GM18867 (cell line): ENCODE data around the gene ZDHHC9.

Experiments
- ATAC-seq: cut with Tn5 transposase; IDR thresholded peaks from one replicate; pipeline ENCODE4 v1.9.1; 2021; ENCODE audit warnings: mild to moderate bottlenecking, moderate library complexity; ENCODE audit not compliant: unreplicated experiment

The ZDHHC9 gene

DNA sequence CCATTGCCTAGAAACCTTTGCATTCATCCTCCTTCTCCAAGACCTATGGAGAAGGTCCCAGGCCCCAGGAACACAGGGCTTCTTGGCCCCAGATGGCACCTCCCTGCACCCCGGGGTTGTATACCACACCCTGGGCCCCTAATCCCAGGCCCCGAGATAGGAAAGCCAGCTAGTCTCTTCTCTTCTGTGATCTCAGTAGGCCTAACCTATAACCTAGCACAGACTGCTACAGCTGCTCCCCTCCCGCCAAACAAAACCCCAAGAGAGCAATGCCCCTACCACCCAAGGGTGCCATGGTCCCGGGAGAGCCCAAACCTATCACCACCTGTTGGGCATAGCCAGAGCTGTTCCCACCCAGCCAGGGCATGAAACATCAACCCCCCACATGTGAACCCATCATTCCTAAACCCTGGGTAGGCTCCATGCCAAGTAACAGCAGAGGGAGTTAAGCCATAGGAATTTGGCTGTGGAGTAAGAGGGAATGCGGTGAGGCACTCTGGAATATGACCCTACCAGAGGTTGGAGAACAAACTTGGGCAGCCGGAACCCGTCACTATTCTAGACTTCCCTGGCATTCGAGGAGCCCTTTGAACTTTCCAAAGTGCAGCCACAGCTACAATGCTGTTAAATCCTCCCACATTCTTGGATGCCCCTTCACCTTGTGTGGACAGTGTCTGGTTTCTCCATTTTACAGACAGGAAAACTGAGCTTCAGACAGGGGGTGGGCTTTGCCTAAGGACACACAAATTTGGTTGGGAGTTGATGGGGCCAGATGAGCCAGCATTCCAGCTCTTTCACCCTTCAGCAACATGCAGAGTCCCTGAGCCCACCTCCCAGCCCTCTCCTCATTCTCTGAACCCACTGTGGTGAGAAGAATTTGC lies 74.9 kb downstream of the ZDHHC9 start:
- no peak for ATAC-seq

DNA sequence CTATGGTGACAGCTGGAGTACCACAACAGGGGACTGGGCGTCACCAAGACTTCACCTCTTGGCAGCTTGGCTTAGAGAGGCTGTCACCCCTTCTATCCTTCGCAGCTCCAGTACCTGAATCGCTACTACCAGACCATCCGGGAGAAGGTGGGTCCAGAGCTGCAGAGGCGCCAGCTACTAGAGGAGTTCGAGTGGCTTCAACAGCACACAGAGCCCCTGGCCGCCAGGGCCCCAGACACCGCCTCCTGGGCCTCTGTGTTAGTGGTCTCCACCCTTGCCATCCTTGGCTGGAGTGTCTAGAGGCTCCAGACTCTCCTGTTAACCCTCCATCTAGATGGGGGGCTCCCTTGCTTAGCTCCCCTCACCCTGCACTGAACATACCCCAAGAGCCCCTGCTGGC lies 75.5 kb downstream of the ZDHHC9 start:
- ATAC-seq, result no peak

GRCh38 chrX:129763666-129764065 lies 80.0 kb downstream of the ZDHHC9 start:
- ATAC-seq, result no peak

DNA sequence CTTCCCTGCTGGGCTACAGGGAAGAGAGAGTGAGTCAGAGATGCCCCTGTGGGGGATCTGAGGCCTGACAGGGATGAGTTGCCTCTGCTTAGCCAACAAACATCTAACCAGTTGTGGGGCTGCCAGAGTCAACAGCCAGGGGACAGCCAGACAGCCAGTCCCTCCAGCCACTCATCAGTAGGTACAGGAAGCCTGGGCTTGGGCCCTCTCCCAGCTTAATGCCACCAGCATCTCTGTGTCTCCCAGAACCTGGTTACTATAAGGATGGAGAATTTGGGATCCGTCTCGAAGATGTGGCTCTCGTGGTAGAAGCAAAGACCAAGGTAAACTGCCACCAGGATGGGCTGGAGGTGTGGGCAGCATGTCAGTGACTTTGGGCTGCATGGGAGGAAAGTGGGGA lies 81.2 kb downstream of the ZDHHC9 start:
- ATAC-seq, result no peak

- ATAC-seq, result no peak
Observed at GRCh38 chrX:129761596-129761995, 82.1 kb downstream of the ZDHHC9 start.

DNA sequence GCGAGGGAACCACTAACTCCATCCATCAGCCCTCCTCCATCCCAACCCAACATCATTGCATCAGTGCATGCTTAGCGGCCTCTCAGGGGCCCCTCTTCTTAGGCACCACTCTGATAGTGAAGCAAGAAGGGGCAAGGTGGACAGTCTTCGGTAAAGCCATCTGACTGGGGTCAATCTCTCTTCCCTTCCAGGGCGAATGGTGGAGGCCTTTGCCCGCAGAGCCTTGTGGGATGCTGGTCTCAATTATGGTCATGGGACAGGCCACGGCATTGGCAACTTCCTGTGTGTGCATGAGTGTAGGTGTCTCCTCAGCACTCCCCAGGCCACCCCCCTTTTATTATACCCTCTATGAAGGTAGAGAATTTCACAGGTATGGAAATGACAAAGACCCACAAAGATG lies 82.7 kb downstream of the ZDHHC9 start:
- ATAC-seq, result no peak

DNA sequence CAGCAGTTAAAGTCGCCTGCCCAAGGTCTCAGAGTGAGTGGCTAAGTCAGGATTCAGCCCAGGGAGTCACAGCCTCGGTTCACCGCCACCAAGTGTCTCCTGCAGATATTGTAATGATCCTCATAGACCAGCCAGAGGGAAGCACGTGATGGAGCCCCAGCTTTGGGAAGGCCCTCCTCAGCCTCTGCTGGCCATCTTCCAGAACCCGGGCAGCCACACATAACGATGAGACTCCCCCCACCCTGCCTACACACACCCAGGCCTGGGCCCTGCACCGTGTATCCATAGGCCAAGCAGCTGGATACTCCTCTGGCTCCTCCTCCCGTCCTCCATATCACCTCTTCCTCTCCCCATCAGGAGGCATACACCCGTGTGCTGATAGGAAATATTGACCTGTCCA lies 83.5 kb downstream of the ZDHHC9 start:
- ATAC-seq, result no peak

DNA sequence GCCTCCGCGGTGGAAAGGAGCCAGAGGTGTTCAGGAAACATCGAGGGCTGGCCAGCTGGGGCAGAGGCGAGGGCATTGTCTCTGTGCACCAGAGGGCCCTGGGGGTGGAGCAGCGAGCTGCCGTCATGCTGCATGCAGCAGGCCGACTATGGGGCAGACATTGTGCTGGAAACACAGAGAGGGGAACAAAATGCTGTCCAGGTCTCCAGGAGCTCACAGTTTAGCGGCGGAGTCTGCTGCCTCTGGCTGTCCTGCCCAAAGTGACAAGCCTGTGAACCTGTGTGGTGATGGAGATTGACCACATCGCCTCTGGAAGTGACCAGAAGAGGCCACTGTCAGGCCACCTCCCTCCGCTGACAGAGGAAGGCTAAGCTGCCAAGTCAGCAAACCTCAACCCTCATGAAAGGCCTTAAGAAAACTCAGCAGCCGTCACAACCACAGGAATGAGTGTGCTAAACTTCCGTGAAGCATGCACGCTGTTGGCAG lies 84.1 kb downstream of the ZDHHC9 start:
- no peak for ATAC-seq

- no peak for ATAC-seq
Observed at GRCh38 chrX:129755779-129756650, 87.7 kb downstream of the ZDHHC9 start.

DNA sequence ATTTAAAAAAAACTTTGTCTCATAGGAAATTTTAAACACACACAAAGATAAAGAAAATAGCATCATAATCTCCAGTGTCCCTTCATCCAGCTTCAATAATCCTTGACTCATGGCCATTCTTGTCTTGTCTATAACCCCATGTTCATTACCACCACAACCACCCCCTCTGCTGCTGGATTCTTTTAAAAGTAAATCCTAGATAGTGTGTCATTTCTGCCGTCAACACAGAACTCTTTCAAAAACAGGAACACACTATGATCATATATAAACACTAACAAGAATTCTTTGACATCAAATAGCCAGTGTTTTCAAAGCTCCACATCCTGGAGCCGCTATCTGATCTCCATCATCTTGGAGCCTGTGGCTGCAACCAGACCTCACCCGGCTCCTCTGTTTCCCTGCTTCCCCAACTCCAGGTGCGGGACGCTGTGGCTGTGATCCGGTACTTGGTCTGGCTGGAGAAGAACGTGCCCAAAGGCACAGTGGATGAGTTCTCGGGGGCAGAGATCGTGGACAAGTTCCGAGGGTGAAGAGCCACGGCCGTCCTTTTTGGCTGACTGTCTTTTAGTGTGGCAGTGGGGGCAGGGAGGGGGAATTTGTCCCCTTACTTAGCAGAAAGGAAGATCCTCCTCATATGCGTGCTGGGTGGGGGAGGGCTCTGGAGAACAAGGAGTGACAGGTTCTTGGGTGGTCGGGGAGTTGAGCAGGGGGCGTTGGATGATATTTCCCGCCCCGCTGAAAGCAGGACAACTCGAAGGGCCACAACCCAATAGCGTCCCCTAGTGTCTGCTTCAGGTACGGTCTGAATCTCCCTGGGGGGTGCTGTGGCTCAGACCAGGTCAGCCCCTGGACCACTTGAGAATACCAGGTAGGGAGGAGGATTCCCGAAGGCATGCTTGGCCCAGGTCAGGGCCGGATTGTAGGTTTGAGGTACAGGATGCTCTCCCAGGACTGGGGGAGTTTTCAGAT lies 89.3 kb downstream of the ZDHHC9 start:
- ATAC-seq, result no peak
